H9 (cell line): Measurements from ENCODE around the gene PPM1J. TPM values are rescaled to one million over a fixed set of nuclear protein-coding genes. Genes with fewer than 3 reads are reported as not detected.

ENCODE experiments used
- DNase-seq: peaks from one replicate; pipeline ENCODE4 v3.0.0-alpha.2; 2017
- H2AFZ ChIP-seq: one replicate; pipeline ENCODE4 v1.6.1; 2013; ENCODE audit warnings: mild to moderate bottlenecking, low read length, control low read depth, moderate library complexity
- H2AK5ac ChIP-seq: 2 replicates; pipeline ENCODE4 v1.6.1; 2013; ENCODE audit warnings: low read length, control low read depth, mixed read lengths; ENCODE audit not compliant: insufficient read length
- H2BK120ac ChIP-seq: one replicate; pipeline ENCODE4 v1.6.1; 2013; ENCODE audit warnings: low read depth, mild to moderate bottlenecking, low read length, control low read depth, inconsistent platforms; ENCODE audit not compliant: poor library complexity, severe bottlenecking
- H2BK12ac ChIP-seq: 2 replicates; pipeline ENCODE4 v1.6.1; 2013; ENCODE audit warnings: low read length, control low read depth, mixed read lengths, low read depth; ENCODE audit not compliant: insufficient read length
- H2BK15ac ChIP-seq: 2 replicates; pipeline ENCODE4 v1.6.1; 2013; ENCODE audit warnings: low read depth, low read length, control low read depth
- H2BK20ac ChIP-seq: one replicate; pipeline ENCODE4 v1.6.1; 2013; ENCODE audit warnings: low read depth, mild to moderate bottlenecking, low read length, control low read depth, inconsistent platforms; ENCODE audit not compliant: poor library complexity, severe bottlenecking
- H2BK5ac ChIP-seq: 2 replicates; pipeline ENCODE4 v1.6.1; 2013; ENCODE audit warnings: low read length, control low read depth, mixed read lengths; ENCODE audit not compliant: insufficient read length
- H3K14ac ChIP-seq: 2 replicates; pipeline ENCODE4 v1.6.1; 2013; ENCODE audit warnings: low read length, control low read depth; ENCODE audit not compliant: insufficient read depth
- H3K18ac ChIP-seq: 2 replicates; pipeline ENCODE4 v1.6.1; 2013; ENCODE audit warnings: low read depth, mild to moderate bottlenecking, mixed read lengths, low read length, control low read depth; ENCODE audit not compliant: insufficient read length
- H3K23ac ChIP-seq: 2 replicates; pipeline ENCODE4 v1.6.1; 2013; ENCODE audit warnings: low read length, control low read depth, mixed read lengths, low read depth; ENCODE audit not compliant: insufficient read length
- H3K23me2 ChIP-seq: 2 replicates; pipeline ENCODE4 v1.6.1; 2013; ENCODE audit warnings: low read depth, mild to moderate bottlenecking, mixed read lengths, low read length, control low read depth; ENCODE audit not compliant: insufficient read length, poor library complexity, severe bottlenecking
- H3K27ac ChIP-seq: 2 replicates; pipeline ENCODE4 v1.5.1; 2013; ENCODE audit warnings: low read length, control low read depth, mixed read lengths, low read depth; ENCODE audit not compliant: insufficient read length
- H3K27me3 ChIP-seq: 2 replicates; pipeline ENCODE4 v1.6.1; 2013; ENCODE audit warnings: low read length, control low read depth, inconsistent platforms; ENCODE audit not compliant: insufficient read depth
- H3K4ac ChIP-seq: 2 replicates; pipeline ENCODE4 v1.6.1; 2013; ENCODE audit warnings: low read depth, mild to moderate bottlenecking, control low read depth, inconsistent platforms, low read length, moderate library complexity
- H3K4me1 ChIP-seq: 2 replicates; pipeline ENCODE4 v1.6.1; 2013; ENCODE audit warnings: low read length, control low read depth, inconsistent platforms; ENCODE audit not compliant: insufficient read depth
- H3K4me2 ChIP-seq: 2 replicates; pipeline ENCODE4 v1.6.1; 2013; ENCODE audit warnings: low read length, control low read depth, mixed read lengths; ENCODE audit not compliant: insufficient read length, insufficient read depth
- H3K56ac ChIP-seq: 2 replicates; pipeline ENCODE4 v1.6.1; 2013; ENCODE audit warnings: low read depth, mild to moderate bottlenecking, mixed read lengths, low read length, control low read depth; ENCODE audit not compliant: insufficient read length
- H3K79me1 ChIP-seq: 2 replicates; pipeline ENCODE4 v1.6.1; 2013; ENCODE audit warnings: low read depth, mild to moderate bottlenecking, moderate library complexity, low read length, control low read depth, inconsistent platforms; ENCODE audit not compliant: insufficient read depth, poor library complexity, severe bottlenecking
- H3K79me2 ChIP-seq: 2 replicates; pipeline ENCODE4 v1.6.1; 2013; ENCODE audit warnings: low read length, control low read depth, inconsistent platforms; ENCODE audit not compliant: insufficient read depth
- H3K9ac ChIP-seq: 2 replicates; pipeline ENCODE4 v1.6.1; 2013; ENCODE audit warnings: low read length, control low read depth, mixed read lengths; ENCODE audit not compliant: insufficient read length; ENCODE audit errors: extremely low read depth
- H3K9me3 ChIP-seq: one replicate; pipeline ENCODE4 v1.6.1; 2013; ENCODE audit warnings: low read depth, low read length, inconsistent platforms; ENCODE audit not compliant: control insufficient read depth
- H3T11ph ChIP-seq: one replicate; pipeline ENCODE4 v1.6.1; 2013; ENCODE audit warnings: mild to moderate bottlenecking, low read length, control low read depth, inconsistent platforms
- H4K20me1 ChIP-seq: one replicate; pipeline ENCODE4 v1.6.1; 2013; ENCODE audit not compliant: control insufficient read depth, insufficient read length, insufficient read depth
- H4K5ac ChIP-seq: 2 replicates; pipeline ENCODE4 v1.6.1; 2013; ENCODE audit warnings: low read depth, mild to moderate bottlenecking, mixed read lengths, low read length, control low read depth; ENCODE audit not compliant: insufficient read length
- H4K8ac ChIP-seq: replicated peaks from 2 replicates; pipeline ENCODE4 v1.6.1; 2013; ENCODE audit warnings: low read length, control low read depth, mixed read lengths, low read depth; ENCODE audit not compliant: insufficient read length
- H4K91ac ChIP-seq: 2 replicates; pipeline ENCODE4 v1.6.1; 2013; ENCODE audit warnings: low read depth, mild to moderate bottlenecking, moderate library complexity, mixed read lengths, low read length, control low read depth; ENCODE audit not compliant: insufficient read length
- H3K27ac Mint-ChIP-seq, 3 experiments: 2 replicates in 2 of 3; 3 replicates in 1 of 3; pipeline ENCODE4 v1.8.0; 2020 to 2021; ENCODE audit warnings: mixed read lengths in 3 of 3, mild to moderate bottlenecking in 1 of 3, moderate library complexity in 1 of 3
- H3K27me3 Mint-ChIP-seq: 2 replicates; pipeline ENCODE4 v1.8.0; 2021; ENCODE audit warnings: low read depth, mild to moderate bottlenecking, moderate library complexity, mixed read lengths
- H3K36me3 Mint-ChIP-seq, 3 experiments: 2 replicates in 2 of 3; 3 replicates in 1 of 3; pipeline ENCODE4 v1.8.0; 2020 to 2021; ENCODE audit warnings: low read depth in 3 of 3, mixed read lengths in 3 of 3; ENCODE audit not compliant: insufficient read depth in 1 of 3
- H3K4me1 Mint-ChIP-seq, 2 experiments: 2 replicates each; pipeline ENCODE4 v1.8.0; 2020; ENCODE audit warnings: mixed read lengths in 2 of 2
- H3K4me3 Mint-ChIP-seq, 2 experiments: 2 replicates in 1 of 2; 3 replicates in 1 of 2; pipeline ENCODE4 v1.8.0; 2020 to 2021; ENCODE audit warnings: mild to moderate bottlenecking in 2 of 2, mixed read lengths in 2 of 2, moderate library complexity in 1 of 2
- H3K9me3 Mint-ChIP-seq, 2 experiments: 2 replicates in 1 of 2; 3 replicates in 1 of 2; pipeline ENCODE4 v1.8.0; 2020; ENCODE audit warnings: mild to moderate bottlenecking in 2 of 2, mixed read lengths in 2 of 2, moderate library complexity in 1 of 2
- CTCF ChIP-seq: fragments of 200-600 bp; sonication (generic); conservative IDR thresholded peaks from 3 replicates; pipeline ENCODE4 v1.8.0; 2021; ENCODE audit warnings: antibody characterized with exemption, mild to moderate bottlenecking
- WGBS: extraction: QIAGEN DNeasy Blood & Tissue Kit; methylation state at CpG from one replicate; pipeline ENCODE4 v1.1.7; 2013; ENCODE audit warnings: missing lambda C conversion rate, low lambda C conversion rate, mixed read lengths; ENCODE audit not compliant: insufficient read length; ENCODE audit errors: extremely low coverage; 5-methylcytosine and 5-hydroxymethylcytosine counted together
- total RNA-seq: library from RNA; stranded (reverse); gene quantifications from 2 replicates; pipeline ENCODE4 v1.2.1, GENCODE V29; 2021

PPM1J gene
- total RNA-seq, 1 experiment from 2014 or later: 12.7 TPM

DNA sequence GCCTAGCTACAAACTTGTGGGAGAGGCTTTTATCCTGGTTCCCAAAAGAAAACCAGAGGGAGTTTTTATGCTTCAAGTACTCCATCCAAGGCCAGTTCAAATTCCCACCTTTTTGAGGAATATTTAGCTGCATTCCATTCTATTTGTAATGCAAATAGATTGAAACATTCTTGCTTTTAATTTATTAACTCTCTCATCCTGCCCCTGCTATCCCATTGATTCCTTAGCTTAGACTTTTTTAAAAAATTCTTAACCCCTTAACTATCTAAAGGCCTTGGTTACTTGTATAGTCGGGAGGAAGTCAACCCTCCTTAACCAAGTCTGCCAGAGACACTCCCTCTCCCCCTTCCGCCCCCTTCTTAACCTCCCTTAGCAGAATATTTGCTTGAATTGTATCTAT is 43.1 kb downstream of the PPM1J start:
- Histone ChIP-seq H3K18ac (no peak overlapping the region), H3K9me3 (no peaks in the 10 kb centered on the region), H3K14ac (no peak overlapping the region), H3K56ac (no peak overlapping the region), H2AK5ac (no peak overlapping the region), H2BK20ac (no peak overlapping the region), H2BK15ac (no peak overlapping the region), H3T11ph (no peak overlapping the region), H4K5ac (no peak overlapping the region), H3K23me2 (peaks cover 14% of the 10 kb centered on the region), H3K4me1 (peaks cover 6% of the 10 kb centered on the region), H4K20me1 (no peaks in the 10 kb centered on the region), H3K79me1 (no peaks in the 10 kb centered on the region), H2BK12ac (no peak overlapping the region), H2AFZ (no peak overlapping the region), H3K27me3 (peaks cover 3% of the 10 kb centered on the region; the same call in 1 of the 2 replicates), H3K4ac (no peak overlapping the region), H2BK120ac (no peak overlapping the region), H3K4me2 (no peak overlapping the region), H3K27ac (peak overlapping the region; percentile 83), H3K9ac (no peak overlapping the region), H2BK5ac (no peak overlapping the region), H4K91ac (no peak overlapping the region), H3K79me2 (peaks cover 3% of the 10 kb centered on the region; the same call in 1 of the 2 replicates), H4K8ac (no peak overlapping the region), H3K23ac (no peak overlapping the region)
- Mint-ChIP-seq H3K27ac (peak overlapping the region in 2 of 3 experiments; percentile 37 to 89; a peak in 4 of 7 replicates), H3K9me3 (no peaks in the 10 kb centered on the region), H3K4me3 (no peak overlapping the region; a peak in 2 of 5 replicates), H3K4me1 (peaks cover 44 to 48% of the 10 kb centered on the region in 2 experiments), H3K36me3 (peaks cover 17 to 51% (median 42%) of the 10 kb centered on the region in 3 experiments; a peak in 6 of 7 replicates), H3K27me3 (peaks cover 12% of the 10 kb centered on the region)
- no peak for DNase-seq
- TF ChIP-seq CTCF: no peak
- no CpG with 5 or more reads among the region's 2 CpGs for WGBS
